Cardiac fibroblast (primary cell): ENCODE measurements around the gene B4GALT3.

Experiments
- DNase-seq, 2 donors: peaks; one replicate each; pipeline versions ENCODE4 v3.0.0 to v3.0.0-alpha.2; 2010; ENCODE audit warnings: low read depth in 2 of 2
- H3K4me3 ChIP-seq, 2 donors: replicated peaks in 1 of 2; 1 replicate in 1 of 2; 2 replicates in 1 of 2; pipeline ENCODE4 v1.5.1; 2011; ENCODE audit warnings: low read depth in 2 of 2, low read length in 2 of 2, mild to moderate bottlenecking in 2 of 2, moderate library complexity in 1 of 2
- CTCF ChIP-seq: IDR thresholded peaks from one replicate; pipeline ENCODE4 v1.5.1; 2011; ENCODE audit warnings: low read depth, mild to moderate bottlenecking, low read length, inconsistent platforms

Gene B4GALT3

GRCh38 chr1:161216945-161217712 is 39.8 kb upstream of the B4GALT3 start:
- peak; percentile 79 to 97 for DNase-seq
- TF ChIP-seq CTCF = no peak
- peak overlapping the region in 1 of 2 donors; percentile 24 for H3K4me3 ChIP-seq

GRCh38 chr1:161215076-161215475 is 37.8 kb upstream of the B4GALT3 start, which contains the start of gene FCER1G:
FCER1G (plus strand) TSS chr1:161215295; CDS start chr1:161215322, 27 bp downstream.
- no peak for TF ChIP-seq CTCF
- no peak within 1 kb of the TSS for H3K4me3 ChIP-seq
- no peak for DNase-seq

- no peak for TF ChIP-seq CTCF
- DNase-seq = no peak
- no peak overlapping the region for H3K4me3 ChIP-seq
Observed at GRCh38 chr1:161214369-161214768, 37.1 kb upstream of the B4GALT3 start.

GRCh38 chr1:161209790-161210409 is 32.6 kb upstream of the B4GALT3 start:
- H3K4me3 ChIP-seq = no peak overlapping the region
- DNase-seq = peak; percentile 81 to 82
- TF ChIP-seq CTCF = peak; percentile 96

GRCh38 chr1:161207173-161207572 is 29.9 kb upstream of the B4GALT3 start:
- peak overlapping the region in 1 of 2 donors; percentile 22 for H3K4me3 ChIP-seq
- DNase-seq = peak; percentile 94 to 95
- TF ChIP-seq CTCF = no peak

- TF ChIP-seq CTCF = no peak
- H3K4me3 ChIP-seq = no peak overlapping the region
- DNase-seq = peak; percentile 87 to 91
Observed at GRCh38 chr1:161206411-161207140, 29.3 kb upstream of the B4GALT3 start.
